HEK293 (cell line): ENCODE measurements around the gene UBE2D3.
A peak's percentile ranks its signal among the peaks of the same experiment; 100 is the strongest.

Experiments
- GFI1B ChIP-seq: fragments of 450-650 bp; formaldehyde crosslinking; IDR thresholded peaks from 2 replicates; pipeline ENCODE4 v1.5.1; 2016; ENCODE audit warnings: missing biosample characterization, missing genetic modification characterization
- KLF1 ChIP-seq: fragments of 450-650 bp; formaldehyde crosslinking; IDR thresholded peaks from 2 replicates; pipeline ENCODE4 v1.5.1; 2016; ENCODE audit warnings: missing biosample characterization, missing genetic modification characterization
- OVOL3 ChIP-seq: fragments of 450-650 bp; formaldehyde crosslinking; IDR thresholded peaks from 2 replicates; pipeline ENCODE4 v1.5.1; 2016; ENCODE audit warnings: missing biosample characterization, missing genetic modification characterization
- PRDM4 ChIP-seq: fragments of 450-650 bp; formaldehyde crosslinking; IDR thresholded peaks from 2 replicates; pipeline ENCODE4 v1.5.1; 2017; ENCODE audit warnings: missing biosample characterization, missing genetic modification characterization
- SCRT2 ChIP-seq: fragments of 450-650 bp; formaldehyde crosslinking; IDR thresholded peaks from 2 replicates; pipeline ENCODE4 v1.5.1; 2016; ENCODE audit warnings: missing biosample characterization, missing genetic modification characterization
- SETDB1 ChIP-seq: IDR thresholded peaks from one replicate; pipeline ENCODE4 v1.6.1; 2017; ENCODE audit warnings: mild to moderate bottlenecking, low read length, moderate library complexity, mixed read lengths; ENCODE audit not compliant: insufficient read length
- ZBTB11 ChIP-seq: fragments of 450-650 bp; formaldehyde crosslinking; conservative IDR thresholded peaks from 2 replicates; pipeline ENCODE4 v1.5.1; 2016; ENCODE audit warnings: low read depth, missing biosample characterization, missing genetic modification characterization
- ZFHX2 ChIP-seq: fragments of 450-650 bp; formaldehyde crosslinking; conservative IDR thresholded peaks from 2 replicates; pipeline ENCODE4 v1.5.1; 2016; ENCODE audit warnings: missing biosample characterization, missing genetic modification characterization
- ZIC2 ChIP-seq: fragments of 450-650 bp; formaldehyde crosslinking; IDR thresholded peaks from 2 replicates; pipeline ENCODE4 v1.5.1; 2016; ENCODE audit warnings: missing biosample characterization, missing genetic modification characterization
- ZNF175 ChIP-seq: fragments of 450-650 bp; formaldehyde crosslinking; IDR thresholded peaks from 2 replicates; pipeline ENCODE4 v1.5.1; 2016; ENCODE audit warnings: missing biosample characterization, missing genetic modification characterization
- ZNF19 ChIP-seq: fragments of 450-650 bp; formaldehyde crosslinking; IDR thresholded peaks from 2 replicates; pipeline ENCODE4; 2016; ENCODE audit warnings: missing biosample characterization, missing genetic modification characterization, low read depth
- ZNF23 ChIP-seq: fragments of 450-650 bp; formaldehyde crosslinking; IDR thresholded peaks from 2 replicates; pipeline ENCODE4 v1.5.1; 2016; ENCODE audit warnings: missing biosample characterization, missing genetic modification characterization, borderline replicate concordance
- ZNF292 ChIP-seq: fragments of 450-650 bp; formaldehyde crosslinking; IDR thresholded peaks from 2 replicates; pipeline ENCODE4 v1.5.1; 2016; ENCODE audit warnings: low read depth, missing biosample characterization, missing genetic modification characterization, borderline replicate concordance
- ZNF324 ChIP-seq: fragments of 450-650 bp; formaldehyde crosslinking; IDR thresholded peaks from 2 replicates; pipeline ENCODE4 v1.5.1; 2016; ENCODE audit warnings: missing biosample characterization, missing genetic modification characterization
- ZNF398 ChIP-seq: fragments of 450-650 bp; formaldehyde crosslinking; IDR thresholded peaks from 2 replicates; pipeline ENCODE4 v1.5.1; 2017; ENCODE audit warnings: missing biosample characterization, missing genetic modification characterization
- ZNF560 ChIP-seq: fragments of 450-650 bp; formaldehyde crosslinking; IDR thresholded peaks from 2 replicates; pipeline ENCODE4 v1.5.1; 2017; ENCODE audit warnings: missing biosample characterization, missing genetic modification characterization, borderline replicate concordance
- ZNF623 ChIP-seq: fragments of 450-650 bp; formaldehyde crosslinking; IDR thresholded peaks from 2 replicates; pipeline ENCODE4 v1.5.1; 2016; ENCODE audit warnings: missing biosample characterization, missing genetic modification characterization
- ZNF707 ChIP-seq: fragments of 450-650 bp; formaldehyde crosslinking; IDR thresholded peaks from 2 replicates; pipeline ENCODE4 v1.5.1; 2016; ENCODE audit warnings: missing biosample characterization, missing genetic modification characterization
- ZNF768 ChIP-seq: fragments of 450-650 bp; formaldehyde crosslinking; IDR thresholded peaks from 2 replicates; pipeline ENCODE4 v1.5.1; 2018; ENCODE audit warnings: missing biosample characterization, mild to moderate bottlenecking, missing genetic modification characterization
- ZNF830 ChIP-seq: fragments of 450-650 bp; IDR thresholded peaks from 2 replicates; pipeline ENCODE4 v1.5.0; 2018; ENCODE audit warnings: missing biosample characterization, missing genetic modification characterization, low read depth, mild to moderate bottlenecking, moderate library complexity
- ZNF837 ChIP-seq: fragments of 450-650 bp; formaldehyde crosslinking; IDR thresholded peaks from 2 replicates; pipeline ENCODE4 v1.5.1; 2016; ENCODE audit warnings: missing biosample characterization, missing genetic modification characterization
- TF ChIP-seq, protein P1 (sequence below): fragments of 450-650 bp; formaldehyde crosslinking; IDR thresholded peaks from 2 replicates; pipeline ENCODE4 v1.5.1; 2016; ENCODE audit warnings: missing biosample characterization, missing genetic modification characterization
- TF ChIP-seq, protein P2 (sequence below): fragments of 450-650 bp; formaldehyde crosslinking; IDR thresholded peaks from 2 replicates; pipeline ENCODE4 v1.5.1; 2017; ENCODE audit warnings: missing biosample characterization, mild to moderate bottlenecking, missing genetic modification characterization, moderate library complexity
- TF ChIP-seq, protein P3 (sequence below): fragments of 450-650 bp; formaldehyde crosslinking; conservative IDR thresholded peaks from 2 replicates; pipeline ENCODE4 v1.5.1; 2016; ENCODE audit warnings: low read depth, missing biosample characterization, missing genetic modification characterization

The UBE2D3 gene

GRCh38 chr4:102780476-102781144 is 46.7 kb downstream of the UBE2D3 start (continued):
- TF ChIP-seq, protein P1, sequence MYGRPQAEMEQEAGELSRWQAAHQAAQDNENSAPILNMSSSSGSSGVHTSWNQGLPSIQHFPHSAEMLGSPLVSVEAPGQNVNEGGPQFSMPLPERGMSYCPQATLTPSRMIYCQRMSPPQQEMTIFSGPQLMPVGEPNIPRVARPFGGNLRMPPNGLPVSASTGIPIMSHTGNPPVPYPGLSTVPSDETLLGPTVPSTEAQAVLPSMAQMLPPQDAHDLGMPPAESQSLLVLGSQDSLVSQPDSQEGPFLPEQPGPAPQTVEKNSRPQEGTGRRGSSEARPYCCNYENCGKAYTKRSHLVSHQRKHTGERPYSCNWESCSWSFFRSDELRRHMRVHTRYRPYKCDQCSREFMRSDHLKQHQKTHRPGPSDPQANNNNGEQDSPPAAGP (tag by site-specific recombination), result peak; percentile 62
- TF ChIP-seq ZNF175 (tag by site-specific recombination) (no peak), ZNF623 (tag by site-specific recombination) (peak; percentile 10; the same call in 1 of the 2 replicates), ZNF837 (no peak), KLF1 (tag by site-specific recombination) (no peak), ZNF560 (tag by site-specific recombination) (no peak), PRDM4 (peak; percentile 34; the same call in 1 of the 2 replicates), ZNF398 (tag by site-specific recombination) (0 out of 2 replicates have a peak, but pooled peaks have one; percentile 28), ZBTB11 (tag by site-specific recombination) (no peak), ZNF19 (no peak), OVOL3 (tag by site-specific recombination) (peak; percentile 58; the same call in 1 of the 2 replicates), ZNF768 (tag by site-specific recombination) (no peak), GFI1B (tag by site-specific recombination) (no peak), SCRT2 (tag by site-specific recombination) (peak; percentile 99), ZNF830 (tag by site-specific recombination) (no peak), ZNF292 (tag by site-specific recombination) (no peak), ZNF23 (tag by site-specific recombination) (no peak), ZFHX2 (tag by site-specific recombination) (no peak), SETDB1 (peak; percentile 50), ZNF324 (tag by site-specific recombination) (peak; percentile 68; the same call in 1 of the 2 replicates), ZIC2 (tag by site-specific recombination) (no peak), ZNF707 (no peak)
- TF ChIP-seq, protein P2, sequence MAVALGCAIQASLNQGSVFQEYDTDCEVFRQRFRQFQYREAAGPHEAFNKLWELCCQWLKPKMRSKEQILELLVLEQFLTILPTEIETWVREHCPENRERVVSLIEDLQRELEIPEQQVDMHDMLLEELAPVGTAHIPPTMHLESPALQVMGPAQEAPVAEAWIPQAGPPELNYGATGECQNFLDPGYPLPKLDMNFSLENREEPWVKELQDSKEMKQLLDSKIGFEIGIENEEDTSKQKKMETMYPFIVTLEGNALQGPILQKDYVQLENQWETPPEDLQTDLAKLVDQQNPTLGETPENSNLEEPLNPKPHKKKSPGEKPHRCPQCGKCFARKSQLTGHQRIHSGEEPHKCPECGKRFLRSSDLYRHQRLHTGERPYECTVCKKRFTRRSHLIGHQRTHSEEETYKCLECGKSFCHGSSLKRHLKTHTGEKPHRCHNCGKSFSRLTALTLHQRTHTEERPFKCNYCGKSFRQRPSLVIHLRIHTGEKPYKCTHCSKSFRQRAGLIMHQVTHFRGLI, result no peak; the same call in 1 of the 2 replicates
- TF ChIP-seq, protein P3, sequence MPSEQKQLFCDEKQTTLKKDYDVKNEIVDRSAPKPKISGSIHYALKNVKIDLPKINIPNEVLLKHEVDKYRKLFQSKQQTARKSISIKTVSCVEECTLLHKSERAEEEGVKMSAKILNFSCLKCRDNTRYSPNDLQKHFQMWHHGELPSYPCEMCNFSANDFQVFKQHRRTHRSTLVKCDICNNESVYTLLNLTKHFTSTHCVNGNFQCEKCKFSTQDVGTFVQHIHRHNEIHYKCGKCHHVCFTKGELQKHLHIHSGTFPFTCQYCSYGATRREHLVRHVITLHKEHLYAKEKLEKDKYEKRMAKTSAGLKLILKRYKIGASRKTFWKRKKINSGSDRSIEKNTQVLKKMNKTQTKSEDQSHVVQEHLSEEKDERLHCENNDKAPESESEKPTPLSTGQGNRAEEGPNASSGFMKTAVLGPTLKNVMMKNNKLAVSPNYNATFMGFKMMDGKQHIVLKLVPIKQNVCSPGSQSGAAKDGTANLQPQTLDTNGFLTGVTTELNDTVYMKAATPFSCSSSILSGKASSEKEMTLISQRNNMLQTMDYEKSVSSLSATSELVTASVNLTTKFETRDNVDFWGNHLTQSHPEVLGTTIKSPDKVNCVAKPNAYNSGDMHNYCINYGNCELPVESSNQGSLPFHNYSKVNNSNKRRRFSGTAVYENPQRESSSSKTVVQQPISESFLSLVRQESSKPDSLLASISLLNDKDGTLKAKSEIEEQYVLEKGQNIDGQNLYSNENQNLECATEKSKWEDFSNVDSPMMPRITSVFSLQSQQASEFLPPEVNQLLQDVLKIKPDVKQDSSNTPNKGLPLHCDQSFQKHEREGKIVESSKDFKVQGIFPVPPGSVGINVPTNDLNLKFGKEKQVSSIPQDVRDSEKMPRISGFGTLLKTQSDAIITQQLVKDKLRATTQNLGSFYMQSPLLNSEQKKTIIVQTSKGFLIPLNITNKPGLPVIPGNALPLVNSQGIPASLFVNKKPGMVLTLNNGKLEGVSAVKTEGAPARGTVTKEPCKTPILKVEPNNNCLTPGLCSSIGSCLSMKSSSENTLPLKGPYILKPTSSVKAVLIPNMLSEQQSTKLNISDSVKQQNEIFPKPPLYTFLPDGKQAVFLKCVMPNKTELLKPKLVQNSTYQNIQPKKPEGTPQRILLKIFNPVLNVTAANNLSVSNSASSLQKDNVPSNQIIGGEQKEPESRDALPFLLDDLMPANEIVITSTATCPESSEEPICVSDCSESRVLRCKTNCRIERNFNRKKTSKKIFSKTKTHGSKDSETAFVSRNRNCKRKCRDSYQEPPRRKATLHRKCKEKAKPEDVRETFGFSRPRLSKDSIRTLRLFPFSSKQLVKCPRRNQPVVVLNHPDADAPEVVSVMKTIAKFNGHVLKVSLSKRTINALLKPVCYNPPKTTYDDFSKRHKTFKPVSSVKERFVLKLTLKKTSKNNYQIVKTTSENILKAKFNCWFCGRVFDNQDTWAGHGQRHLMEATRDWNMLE (tag by site-specific recombination), result peak; percentile 41; the same call in 1 of the 2 replicates
